ENCODE measurements around the gene EXOC2.

EXOC2 gene

DNA sequence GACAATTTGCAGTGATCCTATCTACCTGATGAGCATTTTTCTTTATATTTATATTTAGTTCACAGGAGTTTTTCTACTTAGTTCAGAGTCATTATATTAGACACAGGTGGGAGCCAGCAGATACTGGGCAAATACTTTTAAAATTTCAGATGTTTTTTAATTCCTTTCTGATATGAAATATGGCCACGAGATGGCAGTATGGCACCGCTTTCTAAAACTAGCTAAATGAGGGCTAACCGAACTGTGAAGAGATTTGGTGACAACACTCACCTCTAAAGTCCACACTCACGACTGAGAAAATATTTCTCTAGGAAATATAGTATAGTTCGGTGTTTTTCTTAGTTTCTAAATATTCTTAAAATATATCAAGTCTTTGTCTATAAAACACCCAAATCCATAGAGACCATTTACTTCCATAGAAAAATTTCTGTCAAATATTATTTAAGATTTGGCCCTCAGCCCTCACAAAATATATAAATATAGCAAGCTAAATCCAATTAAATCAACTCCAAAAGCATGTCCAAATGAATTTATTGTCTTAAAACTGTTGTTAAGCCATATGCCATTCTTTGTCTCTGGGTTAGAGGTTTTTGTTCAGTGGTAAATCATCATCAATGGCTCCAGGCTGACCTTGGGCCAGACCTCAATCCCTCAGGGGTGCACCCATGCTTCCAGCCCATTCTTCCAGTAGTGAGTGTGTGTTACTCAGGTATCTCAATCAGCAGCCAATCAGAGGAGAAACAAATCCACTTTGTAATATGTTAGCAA is 99.6 kb downstream of the EXOC2 start:
- no peak for TF ChIP-seq POLR2AphosphoS5 (IDR thresholded peaks at IDR 0.05; ENCODE audit: low read depth, low read length)
- no peak for TF ChIP-seq POLR2A (IDR thresholded peaks at IDR 0.05; ENCODE audit: low read depth, low read length)
- no peak for TF ChIP-seq TAF1 (IDR thresholded peaks at IDR 0.05; ENCODE audit: borderline replicate concordance, low read depth, low read length)
- FAIRE-seq (peak; percentile 73), DNase-seq (ENCODE audit: insufficient read length) (no peak)

DNA sequence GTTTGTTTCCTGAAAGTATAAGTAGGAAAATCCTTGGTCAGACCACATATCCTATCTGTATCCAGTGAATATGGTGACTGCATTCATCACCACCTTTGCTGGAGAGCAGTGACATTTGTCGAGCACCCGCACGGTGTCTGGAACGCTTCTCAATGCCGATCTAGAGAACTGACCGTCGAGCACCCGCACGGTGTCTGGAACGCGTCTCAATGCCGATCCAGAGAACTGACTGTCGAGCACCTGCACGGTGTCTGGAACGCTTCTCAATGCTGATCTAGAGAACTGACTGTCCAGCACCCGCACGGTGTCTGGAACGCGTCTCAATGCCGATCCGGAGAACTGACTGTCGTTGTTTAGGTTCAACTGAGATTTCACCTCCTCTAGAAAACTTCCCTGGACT is 103.8 kb downstream of the EXOC2 start:
- no peak for TF ChIP-seq TAF1 (IDR thresholded peaks at IDR 0.05; ENCODE audit: borderline replicate concordance, low read depth, low read length)
- no peak for TF ChIP-seq POLR2AphosphoS5 (IDR thresholded peaks at IDR 0.05; ENCODE audit: low read depth, low read length)
- no peak for DNase-seq (ENCODE audit: insufficient read length)
- no peak for FAIRE-seq

DNA sequence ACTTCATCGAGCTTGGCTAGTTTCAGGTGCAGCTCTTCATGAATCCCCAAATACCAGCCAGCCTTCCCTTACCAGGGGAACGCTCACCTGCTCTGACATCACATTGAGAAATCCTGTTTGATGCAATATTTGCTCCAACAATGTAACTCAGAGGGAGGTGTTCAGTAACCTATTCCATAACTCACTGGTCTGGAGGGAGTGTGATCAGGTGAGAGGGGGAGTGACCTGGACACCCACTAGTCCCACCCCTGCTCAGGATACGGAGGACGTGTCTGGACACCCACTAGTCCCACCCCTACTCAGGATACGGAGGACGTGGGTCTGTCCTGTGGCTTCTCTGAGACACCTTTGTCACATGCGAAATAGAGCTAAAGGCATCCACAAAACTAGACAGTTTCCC is 106.4 kb downstream of the EXOC2 start:
- no peak for DNase-seq (ENCODE audit: insufficient read length)
- FAIRE-seq: no peak
- TF ChIP-seq POLR2A (IDR thresholded peaks at IDR 0.05; ENCODE audit: low read depth, low read length) (no peak), TAF1 (IDR thresholded peaks at IDR 0.05; ENCODE audit: borderline replicate concordance, low read depth, low read length) (no peak), POLR2AphosphoS5 (IDR thresholded peaks at IDR 0.05; ENCODE audit: low read depth, low read length) (no peak)

DNA sequence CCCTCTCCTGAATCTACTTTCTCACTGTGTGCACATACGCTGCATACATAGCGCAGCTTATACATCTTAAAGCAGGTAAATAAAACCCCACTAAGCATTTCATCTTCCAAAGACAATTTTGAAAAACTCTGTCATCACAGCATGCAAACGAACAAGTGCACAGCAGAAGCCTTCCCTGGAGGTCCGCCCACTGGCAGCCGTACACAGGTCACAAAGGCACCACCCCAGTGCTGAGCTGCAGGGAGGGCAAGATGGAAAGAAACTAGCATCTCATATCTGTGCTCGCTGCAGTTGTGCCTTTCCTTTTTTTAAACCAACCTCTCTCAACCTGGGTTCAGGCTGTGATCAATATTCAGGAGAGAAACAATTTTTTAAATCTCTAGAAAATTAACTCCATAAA is 109.3 kb downstream of the EXOC2 start:
- peak; percentile 40 for FAIRE-seq
- no peak for TF ChIP-seq POLR2AphosphoS5 (IDR thresholded peaks at IDR 0.05; ENCODE audit: low read depth, low read length)
- TF ChIP-seq POLR2A (IDR thresholded peaks at IDR 0.05; ENCODE audit: low read depth, low read length): no peak
- no peak for TF ChIP-seq TAF1 (IDR thresholded peaks at IDR 0.05; ENCODE audit: borderline replicate concordance, low read depth, low read length)
- no peak for DNase-seq (ENCODE audit: insufficient read length)

DNA sequence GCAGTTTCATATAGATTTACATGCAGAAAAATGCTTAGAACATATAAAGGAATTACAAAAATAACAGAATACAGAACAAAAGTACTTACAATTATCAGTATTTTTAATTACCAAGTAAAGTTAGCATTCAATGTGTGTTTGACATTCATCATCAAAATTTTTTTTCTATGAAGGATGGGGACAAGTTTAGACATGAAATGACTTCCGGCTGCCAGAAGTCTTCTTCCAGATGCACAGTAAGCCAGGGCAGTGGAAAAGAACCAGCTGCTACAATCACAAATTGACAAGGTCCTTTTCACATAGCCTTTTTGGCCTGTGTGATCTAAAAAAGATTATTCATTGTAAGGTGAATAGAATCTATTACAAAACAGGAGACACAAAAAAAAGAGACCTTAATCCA is 109.8 kb downstream of the EXOC2 start:
- TF ChIP-seq POLR2AphosphoS5 (IDR thresholded peaks at IDR 0.05; ENCODE audit: low read depth, low read length) (no peak), TAF1 (IDR thresholded peaks at IDR 0.05; ENCODE audit: borderline replicate concordance, low read depth, low read length) (no peak), POLR2A (IDR thresholded peaks at IDR 0.05; ENCODE audit: low read depth, low read length) (no peak)
- FAIRE-seq (no peak), DNase-seq (ENCODE audit: insufficient read length) (no peak)

DNA sequence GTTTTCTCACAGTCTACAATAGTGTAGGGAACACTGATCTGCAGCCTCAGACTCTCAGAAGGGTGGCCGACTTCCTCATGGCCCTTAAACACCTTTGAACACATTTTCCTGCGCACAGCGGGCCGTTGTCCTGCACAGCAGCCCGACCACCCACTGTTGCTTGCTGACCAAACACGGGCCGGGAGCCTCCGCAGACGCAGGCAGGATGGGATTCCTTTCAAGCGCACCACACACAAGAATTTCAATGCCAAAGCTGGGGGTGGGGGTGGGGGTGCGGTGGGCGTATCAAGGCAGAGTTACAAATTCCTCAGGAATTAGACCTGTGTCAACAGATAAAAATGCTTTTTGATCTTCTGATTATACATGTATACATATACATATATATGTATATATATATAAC is 110.6 kb downstream of the EXOC2 start:
- no peak for FAIRE-seq
- DNase-seq (ENCODE audit: insufficient read length): no peak
- no peak for TF ChIP-seq POLR2AphosphoS5 (IDR thresholded peaks at IDR 0.05; ENCODE audit: low read depth, low read length)
- no peak for TF ChIP-seq TAF1 (IDR thresholded peaks at IDR 0.05; ENCODE audit: borderline replicate concordance, low read depth, low read length)
- no peak for TF ChIP-seq POLR2A (IDR thresholded peaks at IDR 0.05; ENCODE audit: low read depth, low read length)

DNA sequence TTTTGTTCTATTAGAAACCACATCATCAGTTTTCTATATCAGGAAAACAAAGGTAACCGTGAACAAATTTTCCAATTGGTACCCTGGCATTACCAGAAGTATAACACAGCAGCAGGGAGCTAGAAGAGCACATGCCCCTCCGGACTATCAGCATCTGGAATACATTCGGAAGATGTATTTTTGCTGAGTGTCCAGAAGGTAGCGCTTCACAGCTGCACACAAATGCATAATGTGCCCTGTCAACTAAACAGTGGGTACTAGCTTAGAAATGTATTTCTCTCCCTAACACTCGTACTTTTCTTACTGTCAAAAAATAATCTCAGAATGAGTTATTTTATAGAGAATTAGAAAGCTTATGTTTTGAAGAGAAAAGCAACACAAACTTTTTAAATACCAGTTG is 113.6 kb downstream of the EXOC2 start:
- no peak for FAIRE-seq
- TF ChIP-seq TAF1 (IDR thresholded peaks at IDR 0.05; ENCODE audit: borderline replicate concordance, low read depth, low read length): no peak
- no peak for TF ChIP-seq POLR2AphosphoS5 (IDR thresholded peaks at IDR 0.05; ENCODE audit: low read depth, low read length)
- no peak for TF ChIP-seq POLR2A (IDR thresholded peaks at IDR 0.05; ENCODE audit: low read depth, low read length)
- DNase-seq (ENCODE audit: insufficient read length): no peak

DNA sequence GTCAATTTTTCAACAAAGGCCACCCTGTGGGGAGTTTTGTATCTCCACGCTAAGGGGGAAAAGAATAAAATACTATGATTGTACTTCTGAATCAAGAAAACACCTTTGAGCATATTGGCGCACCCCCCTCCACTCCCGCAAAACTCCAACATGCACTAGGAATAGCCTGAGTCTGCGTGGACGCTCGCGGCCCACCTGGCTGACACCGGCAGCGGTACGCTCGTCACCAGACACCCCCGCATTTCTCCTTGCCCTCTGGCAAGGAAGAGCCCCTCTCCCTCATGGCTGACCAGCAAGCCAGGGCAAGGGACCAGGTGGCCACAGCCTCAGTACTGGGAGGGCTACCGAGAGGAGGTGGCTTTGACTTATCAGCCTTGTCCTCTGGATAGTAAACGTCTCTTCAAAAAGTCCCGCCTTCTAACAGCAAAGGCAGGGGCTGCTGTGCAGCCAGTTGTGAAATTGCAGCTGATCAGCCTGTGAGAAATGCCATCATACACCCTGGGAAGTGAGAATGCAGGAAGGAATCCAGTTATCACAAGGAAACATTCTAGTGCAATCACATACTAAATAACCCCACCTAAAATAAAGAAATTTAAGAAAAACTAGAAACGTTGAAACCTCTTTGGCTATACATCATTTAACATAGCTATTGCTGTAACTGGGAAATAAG is 120.2 kb downstream of the EXOC2 start:
- DNase-seq (ENCODE audit: insufficient read length): no peak
- TF ChIP-seq POLR2A (IDR thresholded peaks at IDR 0.05; ENCODE audit: low read depth, low read length): no peak
- TF ChIP-seq TAF1 (IDR thresholded peaks at IDR 0.05; ENCODE audit: borderline replicate concordance, low read depth, low read length): no peak
- TF ChIP-seq POLR2AphosphoS5 (IDR thresholded peaks at IDR 0.05; ENCODE audit: low read depth, low read length): no peak
- no peak for FAIRE-seq

DNA sequence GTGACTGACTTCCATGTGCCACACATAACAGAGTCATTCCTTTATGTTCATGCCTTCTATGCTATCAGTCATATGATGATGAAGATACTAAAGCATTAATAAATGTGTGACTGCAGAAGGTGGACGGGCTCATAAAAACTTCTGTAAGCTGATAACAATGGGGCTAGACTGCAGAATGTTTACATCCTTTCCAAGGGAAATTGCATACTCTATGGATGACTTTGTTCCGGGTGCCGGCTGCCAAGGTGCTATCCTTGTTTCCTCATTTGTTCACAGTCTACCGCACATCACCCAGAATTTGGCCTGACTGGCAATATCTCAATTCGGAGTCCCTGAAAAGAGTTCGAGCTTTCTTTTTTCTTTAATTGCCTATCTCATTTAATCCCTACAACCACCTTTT is 121.0 kb downstream of the EXOC2 start:
- TF ChIP-seq TAF1 (IDR thresholded peaks at IDR 0.05; ENCODE audit: borderline replicate concordance, low read depth, low read length): no peak
- no peak for TF ChIP-seq POLR2AphosphoS5 (IDR thresholded peaks at IDR 0.05; ENCODE audit: low read depth, low read length)
- no peak for TF ChIP-seq POLR2A (IDR thresholded peaks at IDR 0.05; ENCODE audit: low read depth, low read length)
- DNase-seq (ENCODE audit: insufficient read length) (no peak), FAIRE-seq (no peak)

DNA sequence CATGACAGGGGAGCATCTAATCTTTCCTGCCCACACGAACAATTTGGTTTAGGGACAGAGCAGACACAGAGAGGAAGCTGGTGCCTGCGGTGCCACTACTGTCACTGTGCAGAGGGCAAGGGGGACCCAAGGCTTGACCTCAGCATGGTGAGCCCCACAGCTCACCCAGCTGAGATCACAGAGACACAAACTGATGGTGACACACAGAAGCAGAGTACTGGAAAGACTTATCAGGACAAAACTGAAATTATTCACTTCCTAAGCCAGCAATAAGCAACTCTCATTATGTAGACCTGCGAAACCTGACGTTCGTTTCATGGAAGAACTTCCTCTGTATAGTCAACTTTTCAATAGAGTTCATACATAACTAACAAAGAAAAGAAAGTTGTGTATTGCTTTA is 122.1 kb downstream of the EXOC2 start:
- no peak for FAIRE-seq
- TF ChIP-seq TAF1 (IDR thresholded peaks at IDR 0.05; ENCODE audit: borderline replicate concordance, low read depth, low read length) (no peak), POLR2AphosphoS5 (IDR thresholded peaks at IDR 0.05; ENCODE audit: low read depth, low read length) (no peak), POLR2A (IDR thresholded peaks at IDR 0.05; ENCODE audit: low read depth, low read length) (no peak)
- DNase-seq (ENCODE audit: insufficient read length): no peak

DNA sequence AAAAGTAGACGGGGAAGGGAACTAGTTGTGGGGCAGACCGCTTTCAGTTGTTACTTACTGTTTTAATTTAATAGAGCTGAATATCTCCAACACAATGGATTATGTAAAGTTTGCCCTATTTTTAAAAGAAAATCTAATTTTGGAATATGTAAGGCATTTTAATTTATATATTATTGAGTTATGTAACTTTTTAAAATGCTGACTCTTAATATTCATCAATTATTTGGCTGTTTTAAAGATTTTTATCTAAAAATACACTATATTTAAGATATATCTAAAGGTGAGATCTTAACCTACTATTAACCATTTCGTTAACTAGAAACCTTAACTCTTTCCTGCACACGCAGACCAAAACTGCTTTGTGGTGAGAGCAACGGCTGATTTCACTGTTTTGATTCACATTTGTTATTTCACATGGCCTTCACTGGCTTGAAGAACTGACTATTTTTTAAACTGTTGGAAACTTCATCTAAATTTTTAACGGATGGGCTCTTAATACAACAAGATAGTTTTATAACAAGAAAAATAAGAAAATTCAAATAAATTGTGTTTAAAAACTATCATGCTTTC is 123.9 kb downstream of the EXOC2 start:
- DNase-seq (ENCODE audit: insufficient read length): no peak
- FAIRE-seq: no peak
- TF ChIP-seq POLR2AphosphoS5 (IDR thresholded peaks at IDR 0.05; ENCODE audit: low read depth, low read length): no peak
- no peak for TF ChIP-seq TAF1 (IDR thresholded peaks at IDR 0.05; ENCODE audit: borderline replicate concordance, low read depth, low read length)
- no peak for TF ChIP-seq POLR2A (IDR thresholded peaks at IDR 0.05; ENCODE audit: low read depth, low read length)

DNA sequence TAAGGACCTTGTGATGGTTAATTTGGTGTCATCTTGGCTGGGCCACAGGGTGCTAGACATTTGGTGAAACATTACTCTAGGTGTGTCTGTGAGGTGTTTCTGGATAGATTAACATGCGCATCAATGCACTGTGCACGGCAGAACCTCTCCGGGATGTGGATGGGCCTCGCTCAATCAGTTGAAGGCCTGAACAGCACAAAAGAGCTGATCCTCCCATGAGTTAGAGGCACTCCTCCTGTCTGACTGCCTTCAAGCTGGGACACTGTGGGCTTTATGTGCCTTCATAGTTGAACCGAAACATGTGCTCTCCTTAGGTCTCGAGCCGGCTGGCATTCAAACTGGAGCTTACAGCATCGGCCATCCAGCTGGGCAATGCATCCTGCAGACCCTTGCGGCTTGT is 124.9 kb downstream of the EXOC2 start:
- no peak for FAIRE-seq
- TF ChIP-seq POLR2A (IDR thresholded peaks at IDR 0.05; ENCODE audit: low read depth, low read length) (no peak), TAF1 (IDR thresholded peaks at IDR 0.05; ENCODE audit: borderline replicate concordance, low read depth, low read length) (no peak), POLR2AphosphoS5 (IDR thresholded peaks at IDR 0.05; ENCODE audit: low read depth, low read length) (no peak)
- DNase-seq (ENCODE audit: insufficient read length): no peak

All from GM12892 (cell line).